CD14-positive monocyte (primary cell): ENCODE measurements around the gene ACOT7. TPM values are rescaled to one million over a fixed set of nuclear protein-coding genes. Genes with fewer than 3 reads are reported as not detected.

ENCODE experiments used
- DNase-seq, 3 donors: peaks; one replicate each; pipeline ENCODE4 v3.0.0-alpha.2; 2011 to 2022
- H2AFZ ChIP-seq: 2 replicates; pipeline ENCODE4 v1.6.0; 2012; ENCODE audit warnings: mild to moderate bottlenecking, low read depth, low read length, inconsistent platforms; ENCODE audit not compliant: insufficient read depth, poor library complexity, severe bottlenecking
- H3K27ac ChIP-seq, 2 donors: 1 replicate in 1 of 2; 2 replicates in 1 of 2; pipeline ENCODE4 v1.5.1; 2012 to 2013; ENCODE audit warnings: low read length in 2 of 2, control low read depth in 1 of 2, inconsistent platforms in 1 of 2, low read depth in 1 of 2, mild to moderate bottlenecking in 1 of 2
- H3K27me3 ChIP-seq, 2 donors: one replicate each; pipeline versions ENCODE4 v1.6.0 to v1.6.1; 2011 to 2013; ENCODE audit warnings: low read length in 2 of 2; ENCODE audit not compliant: control insufficient read depth in 2 of 2, insufficient read depth in 2 of 2
- H3K36me3 ChIP-seq, 2 donors: replicated peaks in 1 of 2; 1 replicate in 1 of 2; 2 replicates in 1 of 2; pipeline versions ENCODE4 v1.5.1 to v1.6.1; 2012 to 2013; ENCODE audit warnings: low read length in 2 of 2, control low read depth in 1 of 2, inconsistent platforms in 1 of 2, mild to moderate bottlenecking in 1 of 2; ENCODE audit not compliant: insufficient read depth in 2 of 2, control insufficient read depth in 1 of 2
- H3K4me1 ChIP-seq, 2 donors: 1 replicate in 1 of 2; 2 replicates in 1 of 2; pipeline versions ENCODE4 v1.5.1 to v1.6.1; 2012 to 2013; ENCODE audit warnings: low read length in 2 of 2, control low read depth in 1 of 2, inconsistent platforms in 1 of 2, mild to moderate bottlenecking in 1 of 2, moderate library complexity in 1 of 2; ENCODE audit not compliant: insufficient read depth in 2 of 2, control insufficient read depth in 1 of 2
- H3K4me2 ChIP-seq: replicated peaks from 2 replicates; pipeline ENCODE3; 2012; ENCODE audit warnings: low read length, moderate library complexity, mild to moderate bottlenecking; ENCODE audit not compliant: poor library complexity, severe bottlenecking; ENCODE audit errors: extremely low read depth
- H3K4me3 ChIP-seq, 3 experiments: fragments of 200-600 bp in 1 of 3; sonication (generic) in 1 of 3; replicated peaks in 1 of 3; 1 replicate in 2 of 3; 2 replicates in 1 of 3; pipeline ENCODE4 v1.5.1; 2011 to 2013; ENCODE audit warnings: low read length in 3 of 3, mild to moderate bottlenecking in 3 of 3, control low read depth in 2 of 3, low read depth in 2 of 3, inconsistent platforms in 1 of 3, moderate library complexity in 1 of 3
- H3K79me2 ChIP-seq: 2 replicates; pipeline ENCODE4 v1.6.0; 2012; ENCODE audit warnings: mild to moderate bottlenecking, control low read depth, inconsistent platforms, low read length, moderate library complexity; ENCODE audit not compliant: insufficient read depth
- H3K9ac ChIP-seq: 2 replicates; pipeline ENCODE4 v1.6.0; 2017; ENCODE audit warnings: low read length, mild to moderate bottlenecking; ENCODE audit not compliant: insufficient read depth, poor library complexity, severe bottlenecking
- H3K9me3 ChIP-seq, 2 donors: replicated peaks in 1 of 2; 1 replicate in 1 of 2; 2 replicates in 1 of 2; pipeline versions ENCODE4 v1.5.1 to v1.6.1; 2012 to 2013; ENCODE audit warnings: low read length in 2 of 2, control low read depth in 1 of 2; ENCODE audit not compliant: control insufficient read depth in 1 of 2, insufficient read depth in 1 of 2
- H4K20me1 ChIP-seq: 2 replicates; pipeline ENCODE4 v1.6.0; 2012; ENCODE audit warnings: mild to moderate bottlenecking, low read length, control low read depth, moderate library complexity; ENCODE audit not compliant: insufficient read depth
- H3K27ac Mint-ChIP-seq, 7 donors: one replicate each; pipeline ENCODE4 v1.8.0; 2020; ENCODE audit warnings: mild to moderate bottlenecking in 7 of 7, mixed read lengths in 7 of 7, moderate library complexity in 6 of 7, inconsistent platforms in 2 of 7
- H3K27me3 Mint-ChIP-seq, 3 donors: one replicate each; pipeline ENCODE4 v1.8.0; 2021 to 2022; ENCODE audit warnings: low read depth in 3 of 3, mild to moderate bottlenecking in 3 of 3, mixed read lengths in 3 of 3, moderate library complexity in 3 of 3, inconsistent platforms in 1 of 3
- H3K36me3 Mint-ChIP-seq, 2 donors: one replicate each; pipeline ENCODE4 v1.8.0; 2020; ENCODE audit warnings: mixed read lengths in 2 of 2, inconsistent platforms in 1 of 2, mild to moderate bottlenecking in 1 of 2
- H3K4me1 Mint-ChIP-seq: one replicate; pipeline ENCODE4 v1.8.0; 2020; ENCODE audit warnings: mild to moderate bottlenecking, mixed read lengths
- H3K4me3 Mint-ChIP-seq, 2 donors: one replicate each; pipeline ENCODE4 v1.8.0; 2020; ENCODE audit warnings: mild to moderate bottlenecking in 2 of 2, mixed read lengths in 2 of 2, moderate library complexity in 1 of 2
- H3K9me3 Mint-ChIP-seq, 7 donors: one replicate each; pipeline ENCODE4 v1.8.0; 2020 to 2022; ENCODE audit warnings: mixed read lengths in 7 of 7, mild to moderate bottlenecking in 6 of 7, moderate library complexity in 6 of 7, inconsistent platforms in 2 of 7
- CTCF ChIP-seq: fragments of 200-600 bp; IDR thresholded peaks from one replicate; pipeline ENCODE4 v1.8.0; 2022; ENCODE audit warnings: antibody characterized with exemption, mild to moderate bottlenecking
- WGBS: methylation state at CpG from one replicate; pipeline ENCODE4 v1.1.5; 2013; ENCODE audit warnings: missing lambda C conversion rate; ENCODE audit not compliant: insufficient coverage; 5-methylcytosine and 5-hydroxymethylcytosine counted together
- intact Hi-C, 2 donors: fragments of 100-400 bp; cut with micrococcal nuclease; formaldehyde crosslinking; loops; one replicate each; pipeline versions ENCODE4 v1.15.0 to v1.15.1; 2023
- polyA plus RNA-seq, 3 donors: library from polyadenylated mRNA; depleted of rRNA in 1 of 3; unstranded in 2 of 3; stranded (reverse) in 1 of 3; fragments of 300-500 nt in 2 of 3; fragments of >200 nt in 1 of 3; fragmentation: Illumina TruSeq in 2 of 3; gene quantifications; 1 replicate in 2 of 3; 2 replicates in 1 of 3; pipeline ENCODE4 v1.2.3, GENCODE V29; 2012 to 2021

ACOT7 gene
- polyA plus RNA-seq, 3 donors, result 0.63 to 4.3 (median 1.4) TPM

DNA sequence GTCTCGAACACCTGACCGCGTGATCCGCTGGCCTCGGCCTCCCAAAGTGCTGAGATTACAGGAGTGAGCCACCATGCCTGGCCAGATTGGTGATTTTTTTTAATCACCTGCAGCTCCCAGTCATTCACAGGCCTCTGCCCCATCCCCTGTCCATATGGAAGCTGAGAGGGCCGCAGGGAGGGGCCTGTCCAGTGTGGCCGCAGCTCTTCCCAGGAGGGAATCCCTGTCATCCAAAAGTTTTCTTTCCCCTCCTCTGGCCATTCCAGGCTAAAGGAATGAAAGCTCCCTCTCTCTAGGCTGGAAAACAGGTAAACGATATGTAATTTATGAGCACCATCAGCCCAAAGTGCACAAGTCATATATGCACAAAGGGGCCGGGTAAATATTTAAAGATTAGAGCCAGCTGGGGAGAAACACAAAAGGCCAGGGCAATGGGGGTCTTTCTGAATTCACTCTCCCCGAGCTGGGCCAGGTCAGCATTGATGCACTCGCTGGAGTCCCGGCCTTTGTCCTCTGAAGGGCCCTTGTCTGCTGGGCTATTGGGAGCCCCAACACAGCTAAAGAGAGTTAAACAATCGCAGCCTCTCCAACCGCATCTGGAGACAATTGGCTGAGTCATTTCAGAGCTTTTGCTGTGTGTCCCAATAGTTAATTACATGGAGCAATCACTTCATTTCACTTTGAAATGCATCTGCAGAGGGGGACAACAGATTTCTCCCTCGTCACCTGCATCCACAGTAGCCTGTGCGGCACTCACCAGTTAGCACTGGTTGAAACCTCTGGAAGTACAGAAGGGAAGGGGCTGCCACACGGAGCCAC is 153.4 kb downstream of the ACOT7 start:
- H3K79me2 ChIP-seq, result peaks cover 3% of the 10 kb centered on the region
- DNase-seq, result no peak
- peaks cover 7 to 9% of the 10 kb centered on the region in 2 donors for H3K4me1 ChIP-seq
- intact Hi-C loops, result loop anchor here (5.0 to 10.0 kb wide), 3 partner anchors 135 to 185 kb away; partner anchors contain the start of gene ACOT7 (in 1 of the 2)
- Mint-ChIP-seq H3K27ac (no peak overlapping the region), H3K4me3 (peak overlapping the region in 1 of 2 donors; percentile 74), H3K36me3 (peaks cover 0 to 5% of the 10 kb centered on the region in 2 donors), H3K4me1 (peaks cover 11% of the 10 kb centered on the region), H3K27me3 (peaks cover 67 to 75% (median 73%) of the 10 kb centered on the region in 3 donors), H3K9me3 (peaks cover 0 to 24% (median 5%) of the 10 kb centered on the region in 7 donors)
- H3K9ac ChIP-seq, result no peak overlapping the region
- no peaks in the 10 kb centered on the region for H4K20me1 ChIP-seq
- H2AFZ ChIP-seq, result no peak overlapping the region
- no peak overlapping the region for H3K4me2 ChIP-seq
- H3K9me3 ChIP-seq, result peaks cover 0 to 15% of the 10 kb centered on the region in 2 donors
- TF ChIP-seq CTCF, result no peak
- WGBS, result 52% methylated on average over 7 of the region's 17 CpGs
- no peak overlapping the region for H3K27ac ChIP-seq
- H3K27me3 ChIP-seq, result peaks cover 34 to 61% of the 10 kb centered on the region in 2 donors
- H3K36me3 ChIP-seq, result no peaks in the 10 kb centered on the region
- no peak overlapping the region for H3K4me3 ChIP-seq

- WGBS, result 24% methylated on average over 4 of the region's 7 CpGs
- peaks cover 0 to under 1% of the 10 kb centered on the region in 2 donors for H3K36me3 ChIP-seq
- peaks cover 0 to 15% of the 10 kb centered on the region in 2 donors for H3K9me3 ChIP-seq
- no peak for TF ChIP-seq CTCF
- H2AFZ ChIP-seq, result no peak overlapping the region
- H3K4me3 ChIP-seq, result no peak overlapping the region
- no peak overlapping the region for H3K9ac ChIP-seq
- Mint-ChIP-seq H3K27ac (no peak overlapping the region), H3K4me3 (peak overlapping the region in 1 of 2 donors; percentile 74), H3K4me1 (peaks cover 19% of the 10 kb centered on the region), H3K36me3 (peaks cover 0 to 5% of the 10 kb centered on the region in 2 donors), H3K27me3 (peaks cover 62 to 66% (median 66%) of the 10 kb centered on the region in 3 donors), H3K9me3 (peaks cover 0 to 19% (median 5%) of the 10 kb centered on the region in 7 donors)
- H3K27me3 ChIP-seq, result peaks cover 30 to 56% of the 10 kb centered on the region in 2 donors
- H3K4me2 ChIP-seq, result no peak overlapping the region
- intact Hi-C loops, result no loop called here
- no peaks in the 10 kb centered on the region for H4K20me1 ChIP-seq
- H3K4me1 ChIP-seq, result peaks cover 13 to 16% of the 10 kb centered on the region in 2 donors
- DNase-seq, result no peak
- H3K27ac ChIP-seq, result no peak overlapping the region
- H3K79me2 ChIP-seq, result peaks cover 11% of the 10 kb centered on the region
Measured at GRCh38 chr1:6239213-6239752, 154.3 kb downstream of the ACOT7 start.
